HepG2 (cell line): Measurements from ENCODE around the gene TMEM139. TPM values are rescaled to one million over a fixed set of nuclear protein-coding genes. Genes with fewer than 3 reads are reported as not detected.

ENCODE experiments used
- ARNT ChIP-seq: fragments of 450-650 bp; IDR thresholded peaks from 2 replicates; pipeline ENCODE4 v1.6.1; 2017
- KLF15 ChIP-seq: sonication (generic); formaldehyde crosslinking; IDR thresholded peaks from 2 replicates; pipeline ENCODE4 v1.8.1; 2023; ENCODE audit warnings: borderline replicate concordance, mild to moderate bottlenecking, inconsistent platforms, missing genetic modification reagents, mixed read lengths
- MTA3 ChIP-seq: sonication (generic); formaldehyde crosslinking; IDR thresholded peaks from 2 replicates; pipeline ENCODE4 v1.4.0; 2020; ENCODE audit warnings: missing genetic modification reagents
- NFKB2 ChIP-seq: sonication (generic); formaldehyde crosslinking; IDR thresholded peaks from 2 replicates; pipeline ENCODE4 v1.4.0; 2020; ENCODE audit warnings: missing genetic modification reagents, borderline replicate concordance
- PRDM4 ChIP-seq: sonication (generic); formaldehyde crosslinking; IDR thresholded peaks from 2 replicates; pipeline ENCODE4 v1.9.0; 2021; ENCODE audit warnings: missing genetic modification reagents, borderline replicate concordance
- RARA ChIP-seq: IDR thresholded peaks from 2 replicates; pipeline ENCODE4 v1.6.1; 2016; ENCODE audit warnings: missing genetic modification reagents, missing compliant biosample characterization
- RFXAP ChIP-seq: sonication (generic); formaldehyde crosslinking; IDR thresholded peaks from 2 replicates; pipeline ENCODE4 v1.4.0; 2020; ENCODE audit warnings: missing genetic modification reagents, borderline replicate concordance
- SOX13 ChIP-seq, 3 experiments: fragments of 450-650 bp in 1 of 3; sonication (generic) in 1 of 3; formaldehyde crosslinking in 1 of 3; IDR thresholded peaks in 2 of 3; conservative IDR thresholded peaks in 1 of 3; 2 replicates each; pipeline versions ENCODE4 v1.5.0 to v1.6.1; 2016 to 2020; ENCODE audit warnings: antibody characterized with exemption in 1 of 3, mild to moderate bottlenecking in 1 of 3, missing compliant biosample characterization in 1 of 3, missing genetic modification reagents in 1 of 3, moderate library complexity in 1 of 3
- THRA ChIP-seq: sonication (generic); formaldehyde crosslinking; IDR thresholded peaks from 2 replicates; pipeline ENCODE4 v1.4.0; 2020; ENCODE audit warnings: missing genetic modification reagents, borderline replicate concordance
- ZSCAN20 ChIP-seq: sonication (generic); formaldehyde crosslinking; IDR thresholded peaks from 2 replicates; pipeline ENCODE4 v1.4.0; 2020; ENCODE audit warnings: missing genetic modification reagents, mild to moderate bottlenecking, borderline replicate concordance
- ZSCAN29 ChIP-seq: sonication (generic); formaldehyde crosslinking; conservative IDR thresholded peaks from 2 replicates; pipeline ENCODE4 v1.4.0; 2020; ENCODE audit warnings: mild to moderate bottlenecking, missing genetic modification reagents
- polyA plus RNA-seq, 8 experiments: library from polyadenylated mRNA; depleted of rRNA in 3 of 8; stranded (reverse) in 7 of 8; unstranded in 1 of 8; fragments of >200 nt; fragmentation: Illumina TruSeq in 4 of 8; extraction: Trizol in 4 of 8; gene quantifications; 2 replicates each; pipeline versions ENCODE4 v1.2.1 to v1.2.3, GENCODE V29; 2011 to 2016; ENCODE audit warnings: low read depth in 4 of 8, missing spikeins in 1 of 8, mixed read lengths in 1 of 8; ENCODE audit not compliant: insufficient read depth in 1 of 8
- total RNA-seq, 5 experiments: library from RNA; depleted of rRNA; stranded (reverse); fragments of >200 nt; fragmentation: Illumina TruSeq; extraction: Trizol; gene quantifications; 2 replicates each; pipeline ENCODE4 v1.2.3, GENCODE V29; 2016; ENCODE audit warnings: low read depth in 1 of 5
- TF ChIP-seq, protein P1 (sequence below): sonication (generic); formaldehyde crosslinking; IDR thresholded peaks from 2 replicates; pipeline ENCODE4 v1.5.1; 2020; ENCODE audit warnings: missing genetic modification reagents, mild to moderate bottlenecking, borderline replicate concordance
- TF ChIP-seq, protein P2 (sequence below): sonication (generic); formaldehyde crosslinking; IDR thresholded peaks from 2 replicates; pipeline ENCODE4 v1.4.0; 2020; ENCODE audit warnings: mild to moderate bottlenecking, missing genetic modification reagents

Gene TMEM139
- total and polyA plus RNA-seq, 2 of the 13 experiments (the other 11 are each of a cell fraction or from before 2014, with no cell fraction given): 7.9 to 14.0 TPM

DNA sequence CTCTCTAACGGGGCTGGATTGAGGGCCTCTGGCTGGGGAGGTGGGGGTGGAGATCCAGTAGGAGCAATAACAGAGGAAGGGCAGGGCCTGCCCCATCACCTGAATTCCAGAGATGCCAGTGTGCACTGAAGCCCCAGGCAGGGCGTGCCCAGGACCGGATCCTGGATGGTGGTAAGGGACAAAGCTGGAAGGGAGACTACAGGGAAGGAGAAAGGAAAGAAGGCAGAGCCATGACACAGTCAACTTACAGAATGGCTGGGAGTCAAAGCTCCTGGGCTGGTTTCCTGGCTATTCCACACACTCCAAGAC, 666 bp downstream of the TMEM139 start (continued):
- TF ChIP-seq SOX13 (IDR thresholded peaks at IDR 0.05): no peak
- TF ChIP-seq SOX13 (CRISPR knock-in tag; conservative IDR thresholded peaks at IDR 0.05 in 1 of 2, IDR thresholded peaks at IDR 0.05 in 1 of 2): 0 out of 4 replicates have a peak, but pooled peaks of 1 of the 2 experiments have one; percentile 21
- TF ChIP-seq MTA3 (CRISPR knock-in tag): no peak
- TF ChIP-seq RARA (CRISPR knock-in tag): no peak
- TF ChIP-seq ZSCAN20 (CRISPR knock-in tag): no peak
- TF ChIP-seq PRDM4: no peak
- TF ChIP-seq KLF15 (CRISPR knock-in tag): no peak
- TF ChIP-seq THRA (CRISPR knock-in tag): no peak
- TF ChIP-seq ARNT: no peak
- TF ChIP-seq, protein P1, sequence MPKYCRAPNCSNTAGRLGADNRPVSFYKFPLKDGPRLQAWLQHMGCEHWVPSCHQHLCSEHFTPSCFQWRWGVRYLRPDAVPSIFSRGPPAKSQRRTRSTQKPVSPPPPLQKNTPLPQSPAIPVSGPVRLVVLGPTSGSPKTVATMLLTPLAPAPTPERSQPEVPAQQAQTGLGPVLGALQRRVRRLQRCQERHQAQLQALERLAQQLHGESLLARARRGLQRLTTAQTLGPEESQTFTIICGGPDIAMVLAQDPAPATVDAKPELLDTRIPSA (CRISPR knock-in tag): no peak
- TF ChIP-seq RFXAP (CRISPR knock-in tag): no peak
- TF ChIP-seq, protein P2, sequence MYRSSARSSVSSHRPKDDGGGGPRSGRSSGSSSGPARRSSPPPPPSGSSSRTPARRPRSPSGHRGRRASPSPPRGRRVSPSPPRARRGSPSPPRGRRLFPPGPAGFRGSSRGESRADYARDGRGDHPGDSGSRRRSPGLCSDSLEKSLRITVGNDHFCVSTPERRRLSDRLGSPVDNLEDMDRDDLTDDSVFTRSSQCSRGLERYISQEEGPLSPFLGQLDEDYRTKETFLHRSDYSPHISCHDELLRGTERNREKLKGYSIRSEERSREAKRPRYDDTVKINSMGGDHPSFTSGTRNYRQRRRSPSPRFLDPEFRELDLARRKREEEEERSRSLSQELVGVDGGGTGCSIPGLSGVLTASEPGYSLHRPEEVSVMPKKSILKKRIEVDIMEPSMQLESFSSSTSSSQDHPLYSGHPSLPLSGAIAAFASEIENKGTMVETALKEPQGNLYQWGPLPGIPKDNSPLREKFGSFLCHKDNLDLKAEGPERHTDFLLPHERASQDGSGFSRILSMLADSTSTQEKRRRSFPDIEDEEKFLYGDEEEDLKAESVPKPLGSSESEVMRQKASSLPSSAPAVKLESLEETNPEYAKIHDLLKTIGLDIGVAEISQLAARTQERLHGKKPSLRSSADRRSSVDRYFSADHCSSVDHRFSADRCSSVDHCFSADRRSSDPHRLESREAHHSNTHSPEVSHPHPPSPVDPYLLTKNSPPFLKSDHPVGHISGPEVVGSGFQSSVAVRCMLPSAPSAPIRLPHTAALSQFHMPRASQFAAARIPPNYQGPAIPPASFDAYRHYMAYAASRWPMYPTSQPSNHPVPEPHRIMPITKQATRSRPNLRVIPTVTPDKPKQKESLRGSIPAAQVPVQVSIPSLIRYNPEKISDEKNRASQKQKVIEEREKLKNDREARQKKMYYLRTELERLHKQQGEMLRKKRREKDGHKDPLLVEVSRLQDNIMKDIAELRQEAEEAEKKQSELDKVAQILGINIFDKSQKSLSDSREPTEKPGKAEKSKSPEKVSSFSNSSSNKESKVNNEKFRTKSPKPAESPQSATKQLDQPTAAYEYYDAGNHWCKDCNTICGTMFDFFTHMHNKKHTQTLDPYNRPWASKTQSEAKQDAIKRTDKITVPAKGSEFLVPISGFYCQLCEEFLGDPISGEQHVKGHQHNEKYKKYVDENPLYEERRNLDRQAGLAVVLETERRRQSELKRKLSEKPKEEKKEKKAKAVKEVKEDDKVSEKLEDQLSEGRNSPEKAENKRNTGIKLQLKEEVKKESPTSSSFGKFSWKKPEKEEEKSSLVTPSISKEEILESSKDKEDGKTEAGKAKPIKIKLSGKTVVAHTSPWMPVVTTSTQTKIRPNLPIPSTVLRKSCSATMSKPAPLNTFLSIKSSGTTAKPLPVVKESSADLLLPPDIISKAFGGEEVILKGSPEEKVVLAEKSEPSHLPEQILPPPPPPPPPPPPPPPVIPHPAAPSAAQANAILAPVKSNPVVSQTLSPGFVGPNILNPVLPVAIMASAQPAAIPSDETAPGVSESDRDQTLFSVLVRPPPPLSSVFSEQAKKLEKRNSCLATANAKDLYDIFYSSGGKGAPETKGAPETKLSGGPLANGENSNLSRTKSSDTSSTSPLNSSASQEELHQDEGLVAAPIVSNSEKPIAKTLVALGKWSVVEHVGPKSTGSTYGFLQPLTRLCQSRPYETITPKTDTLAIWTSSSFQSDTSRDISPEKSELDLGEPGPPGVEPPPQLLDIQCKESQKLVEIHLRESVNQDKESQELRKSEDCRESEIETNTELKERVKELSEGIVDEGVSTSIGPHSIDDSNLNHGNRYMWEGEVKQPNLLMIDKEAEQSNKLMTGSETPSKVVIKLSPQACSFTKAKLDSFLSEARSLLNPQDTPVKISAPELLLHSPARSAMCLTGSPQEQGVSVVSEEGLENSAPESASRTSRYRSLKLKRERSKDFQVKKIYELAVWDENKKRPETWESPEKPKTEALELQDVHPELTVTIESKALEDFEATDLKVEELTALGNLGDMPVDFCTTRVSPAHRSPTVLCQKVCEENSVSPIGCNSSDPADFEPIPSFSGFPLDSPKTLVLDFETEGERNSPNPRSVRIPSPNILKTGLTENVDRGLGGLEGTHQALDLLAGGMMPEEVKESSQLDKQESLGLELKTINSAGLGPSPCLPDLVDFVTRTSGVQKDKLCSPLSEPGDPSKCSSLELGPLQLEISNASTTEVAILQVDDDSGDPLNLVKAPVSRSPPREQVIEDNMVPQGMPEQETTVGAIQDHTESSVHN (CRISPR knock-in tag): no peak
- no peak for TF ChIP-seq ZSCAN29
- TF ChIP-seq NFKB2 (CRISPR knock-in tag): no peak
